Panc1 (cell line): Measurements from ENCODE around the gene TSHZ2. TPM values are rescaled to one million over a fixed set of nuclear protein-coding genes. Genes with fewer than 3 reads are reported as not detected.

Experiments
- ATAC-seq: fragments of 200-7000 bp; cut with Tn5 transposase; 2 replicates; pipeline ENCODE4 v1.9.1; 2020; ENCODE audit warnings: mild to moderate bottlenecking, moderate library complexity
- BruUV-seq: library from RNA; stranded (reverse); fragments of 400-500 nt; replicated peaks from 2 replicates; lab custom pipeline; 2021; lab: Mats Ljungman, UMichigan
- CTCF ChIA-PET: fragments of 300-600 bp; sonication (Branson Sonifier 250); formaldehyde crosslinking; loops from one replicate; lab custom pipeline; 2022; ENCODE audit warnings: antibody characterized with exemption; lab: Charles Lee
- POLR2A ChIA-PET: fragments of 300-600 bp; sonication (Branson Sonifier 250); formaldehyde crosslinking; loops from one replicate; lab custom pipeline; 2022; ENCODE audit warnings: antibody characterized with exemption; lab: Charles Lee
- DNase-seq: peaks from one replicate; pipeline ENCODE4 v3.0.0-alpha.2; 2010; ENCODE audit warnings: low read depth, low spot score
- H3K27ac ChIP-seq: 2 replicates; pipeline ENCODE4 v1.5.1; 2011; ENCODE audit warnings: mild to moderate bottlenecking, low read length, inconsistent platforms
- H3K27me3 ChIP-seq: fragments of 200-500 bp; sonication (Bioruptor generic); 2 replicates; pipeline ENCODE4 v1.6.0; 2014; ENCODE audit warnings: low read length, inconsistent platforms; ENCODE audit not compliant: control insufficient read depth, insufficient read depth
- H3K36me3 ChIP-seq: fragments of 200-500 bp; sonication (Bioruptor generic); 2 replicates; pipeline ENCODE4 v1.5.1; 2014; ENCODE audit warnings: inconsistent platforms, mild to moderate bottlenecking, low read length, moderate library complexity; ENCODE audit not compliant: control insufficient read depth, insufficient read depth
- H3K4me1 ChIP-seq: 2 replicates; pipeline ENCODE4 v1.5.1; 2011; ENCODE audit warnings: inconsistent platforms, mild to moderate bottlenecking, low read length, moderate library complexity; ENCODE audit not compliant: control insufficient read depth, insufficient read depth
- H3K4me3 ChIP-seq, 2 experiments: 2 replicates each; pipeline ENCODE4 v1.5.1; 2011 to 2012; ENCODE audit warnings: low read depth in 2 of 2, low read length in 2 of 2, mild to moderate bottlenecking in 2 of 2, inconsistent platforms in 1 of 2, moderate library complexity in 1 of 2
- H3K9me3 ChIP-seq: fragments of 200-500 bp; sonication (Bioruptor generic); 2 replicates; pipeline ENCODE4 v1.5.1; 2014; ENCODE audit warnings: low read depth, mild to moderate bottlenecking, inconsistent platforms, low read length, moderate library complexity; ENCODE audit not compliant: control insufficient read depth, insufficient read depth
- CTCF ChIP-seq: fragments of 450-650 bp; IDR thresholded peaks from 2 replicates; pipeline ENCODE4 v1.5.1; 2017; ENCODE audit warnings: mild to moderate bottlenecking
- POLR2AphosphoS5 ChIP-seq: IDR thresholded peaks from 2 replicates; pipeline ENCODE4 v1.6.1; 2012; ENCODE audit warnings: mild to moderate bottlenecking, low read depth, low read length, moderate library complexity
- REST ChIP-seq, 2 experiments: IDR thresholded peaks; 2 replicates each; pipeline ENCODE4 v1.6.1; 2011 to 2012; ENCODE audit warnings: low read depth in 2 of 2, control low read depth in 1 of 2, low read length in 1 of 2, mild to moderate bottlenecking in 1 of 2, moderate library complexity in 1 of 2; ENCODE audit not compliant: insufficient read depth in 1 of 2
- SIN3A ChIP-seq: IDR thresholded peaks from 2 replicates; pipeline ENCODE4 v1.6.1; 2012; ENCODE audit warnings: low read depth, mild to moderate bottlenecking, low read length, moderate library complexity, borderline replicate concordance; ENCODE audit not compliant: insufficient read depth
- TCF7L2 ChIP-seq: IDR thresholded peaks from 2 replicates; pipeline ENCODE4 v1.6.1; 2011; ENCODE audit warnings: mild to moderate bottlenecking, low read depth, low read length, inconsistent platforms
- in situ Hi-C: cut with HindIII; loops from 2 replicates; pipeline ENCODE4 v1.10.0; 2016; ENCODE audit warnings: low sequenced_read_pairs, low pct_unique_long_range_greater_than_20kb
- intact Hi-C: fragments of 100-400 bp; cut with micrococcal nuclease; formaldehyde crosslinking; loops from one replicate; pipeline ENCODE4 v1.10.0; 2022; ENCODE audit not compliant: unreplicated experiment
- total RNA-seq: library from RNA; stranded (reverse); gene quantifications from one replicate; pipeline ENCODE4 v1.2.1, GENCODE V29; 2021; ENCODE audit not compliant: unreplicated experiment

Gene TSHZ2
- total RNA-seq, 1 experiment from 2014 or later, result 0.36 TPM

GRCh38 chr20:53020834-53021233 lies 48.7 kb downstream of the TSHZ2 start:
- Histone ChIP-seq H3K9me3 (no peaks in the 10 kb centered on the region), H3K36me3 (no peaks in the 10 kb centered on the region), H3K27me3 (peaks cover 2% of the 10 kb centered on the region; the same call in 1 of the 2 replicates), H3K4me1 (no peaks in the 10 kb centered on the region), H3K27ac (no peak overlapping the region), H3K4me3 (no peak overlapping the region)
- ATAC-seq, result no peak
- intact Hi-C loops (no loop called here), in situ Hi-C loops (no loop called here)
- POLR2A ChIA-PET, result no interaction called here
- CTCF ChIA-PET, result no interaction called here
- no peak for DNase-seq
- no TSS peak for BruUV-seq
- TF ChIP-seq POLR2AphosphoS5 (no peak), CTCF (no peak), SIN3A (no peak), REST (IDR thresholded peaks at IDR 0.05; ENCODE audit: insufficient read depth in 1 of 2, low read depth in 2 of 2, low read length in 1 of 2) (no peak), TCF7L2 (no peak)

GRCh38 chr20:53021934-53022333 lies 49.8 kb downstream of the TSHZ2 start:
- Histone ChIP-seq H3K4me1 (no peaks in the 10 kb centered on the region), H3K4me3 (no peak overlapping the region), H3K27me3 (peaks cover 2% of the 10 kb centered on the region; the same call in 1 of the 2 replicates), H3K9me3 (no peaks in the 10 kb centered on the region), H3K27ac (no peak overlapping the region), H3K36me3 (no peaks in the 10 kb centered on the region)
- in situ Hi-C loops (no loop called here), intact Hi-C loops (no loop called here)
- no peak for ATAC-seq
- TF ChIP-seq SIN3A (no peak), POLR2AphosphoS5 (no peak), REST (IDR thresholded peaks at IDR 0.05; ENCODE audit: insufficient read depth in 1 of 2, low read depth in 2 of 2, low read length in 1 of 2) (no peak), CTCF (no peak), TCF7L2 (no peak)
- no peak for DNase-seq
- ChIA-PET CTCF (no interaction called here), POLR2A (no interaction called here)
- no TSS peak for BruUV-seq
